Measurements from ENCODE around the gene TGM2.

The TGM2 gene

GRCh38 chr20:38171675-38172043 is 6.6 kb upstream of the TGM2 start:
- TF ChIP-seq CTCF (IDR thresholded peaks at IDR 0.05; ENCODE audit: control insufficient read depth, extremely low read depth, insufficient read depth) = no peak
- no peak overlapping the region for H3K4me3 ChIP-seq (ENCODE audit: low read depth, low read length)
- DNase-seq (ENCODE audit: low read depth) = no peak

- no peak for DNase-seq (ENCODE audit: low read depth)
- no peak overlapping the region for H3K4me3 ChIP-seq (ENCODE audit: low read depth, low read length)
- no peak for TF ChIP-seq CTCF (IDR thresholded peaks at IDR 0.05; ENCODE audit: control insufficient read depth, extremely low read depth, insufficient read depth)
Observed at GRCh38 chr20:38170826-38171674, 6.0 kb upstream of the TGM2 start.

DNA sequence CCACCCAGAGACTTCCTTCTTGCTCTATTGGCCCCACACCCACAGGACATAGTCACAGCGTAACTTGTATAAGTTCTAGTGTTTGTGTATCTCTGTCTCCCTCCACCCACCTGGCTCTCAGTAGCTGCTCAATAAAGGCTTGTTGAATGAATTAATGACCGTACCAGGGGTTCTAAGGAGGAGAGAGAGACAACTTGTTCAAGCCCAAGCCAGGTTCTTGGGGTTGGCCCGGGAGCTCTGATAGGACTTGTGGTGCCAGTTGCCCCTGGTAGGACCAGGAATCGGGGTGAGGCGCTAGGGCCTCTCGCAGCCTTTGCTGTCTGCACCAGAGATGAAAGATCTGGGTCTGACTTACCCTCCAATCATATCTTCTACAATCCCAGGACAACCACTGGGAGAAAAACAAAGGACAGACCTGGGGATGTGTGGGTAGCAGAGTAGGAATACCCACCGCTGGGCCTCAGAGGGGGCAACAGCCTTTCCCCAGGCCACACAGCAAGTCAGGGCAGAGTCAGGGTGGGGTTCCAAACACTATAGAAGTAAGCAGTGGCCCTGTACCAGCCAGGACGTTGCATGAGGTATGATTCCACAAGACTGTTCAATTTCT is 5.3 kb upstream of the TGM2 start:
- no peak overlapping the region for H3K4me3 ChIP-seq (ENCODE audit: low read depth, low read length)
- TF ChIP-seq CTCF (IDR thresholded peaks at IDR 0.05; ENCODE audit: control insufficient read depth, extremely low read depth, insufficient read depth) = no peak
- DNase-seq (ENCODE audit: low read depth) = no peak

- no peak for DNase-seq (ENCODE audit: low read depth)
- no peak for TF ChIP-seq CTCF (IDR thresholded peaks at IDR 0.05; ENCODE audit: control insufficient read depth, extremely low read depth, insufficient read depth)
- H3K4me3 ChIP-seq (ENCODE audit: low read depth, low read length) = no peak overlapping the region
Observed at GRCh38 chr20:38169636-38170193, 4.6 kb upstream of the TGM2 start.

GRCh38 chr20:38168791-38169589 is 3.9 kb upstream of the TGM2 start:
- no peak for DNase-seq (ENCODE audit: low read depth)
- no peak overlapping the region for H3K4me3 ChIP-seq (ENCODE audit: low read depth, low read length)
- no peak for TF ChIP-seq CTCF (IDR thresholded peaks at IDR 0.05; ENCODE audit: control insufficient read depth, extremely low read depth, insufficient read depth)

- H3K4me3 ChIP-seq (ENCODE audit: low read depth, low read length) = no peak overlapping the region
- no peak for TF ChIP-seq CTCF (IDR thresholded peaks at IDR 0.05; ENCODE audit: control insufficient read depth, extremely low read depth, insufficient read depth)
- DNase-seq (ENCODE audit: low read depth) = no peak
Observed at GRCh38 chr20:38167851-38168760, 3.0 kb upstream of the TGM2 start.

Data from LNCaP clone FGC (cell line).